Upper lobe of left lung (tissue), 4 donors: Measurements from ENCODE around the gene GLUD1.
"Not testable (repeated sequence)": the region's sequence is repeated elsewhere in the genome, so short reads cannot be mapped to it uniquely, and the experiment has no call there.

Experiments used
- POLR2A ChIP-seq, 4 donors: fragments of 450-650 bp; IDR thresholded peaks; one replicate each; pipeline ENCODE4 v1.5.1; 2016 to 2017; ENCODE audit warnings: antibody characterized with exemption in 4 of 4, mild to moderate bottlenecking in 2 of 4
- POLR2AphosphoS5 ChIP-seq, 2 donors: sonication (generic); formaldehyde crosslinking; IDR thresholded peaks; one replicate each; pipeline ENCODE4 v1.5.1; 2017; ENCODE audit warnings: antibody characterized with exemption in 2 of 2
- TF ChIP-seq, protein P1 (sequence below), 6 experiments: fragments of 450-650 bp in 4 of 6; fragments of 200-600 bp in 2 of 6; sonication (generic) in 2 of 6; IDR thresholded peaks; one replicate each; pipeline ENCODE4 v1.5.1; 2016 to 2019; ENCODE audit warnings: antibody characterized with exemption in 6 of 6

DNA sequence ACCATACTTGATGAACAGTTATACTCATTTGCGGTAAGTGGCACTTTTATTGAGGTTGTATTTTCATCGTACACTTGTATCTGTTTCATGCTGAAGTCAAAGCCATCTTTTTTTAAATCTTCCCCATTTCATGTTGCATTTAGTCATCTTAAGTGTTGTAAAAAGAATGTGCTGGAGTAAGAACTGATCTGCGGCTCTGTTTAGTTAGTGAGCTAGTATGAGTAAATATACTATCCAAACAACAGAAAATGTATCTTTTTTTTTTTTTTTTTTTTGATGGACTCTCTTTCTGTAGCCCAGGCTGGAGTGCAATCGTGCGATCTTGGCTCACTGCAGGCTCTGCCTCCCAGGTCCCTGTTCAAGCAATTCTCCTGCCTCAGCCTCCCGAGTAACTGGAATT, 87.0 kb downstream of the GLUD1 start:
- not testable (repeated sequence) for TF ChIP-seq POLR2A, POLR2AphosphoS5 (IDR thresholded peaks at IDR 0.05)
- TF ChIP-seq, protein P1, sequence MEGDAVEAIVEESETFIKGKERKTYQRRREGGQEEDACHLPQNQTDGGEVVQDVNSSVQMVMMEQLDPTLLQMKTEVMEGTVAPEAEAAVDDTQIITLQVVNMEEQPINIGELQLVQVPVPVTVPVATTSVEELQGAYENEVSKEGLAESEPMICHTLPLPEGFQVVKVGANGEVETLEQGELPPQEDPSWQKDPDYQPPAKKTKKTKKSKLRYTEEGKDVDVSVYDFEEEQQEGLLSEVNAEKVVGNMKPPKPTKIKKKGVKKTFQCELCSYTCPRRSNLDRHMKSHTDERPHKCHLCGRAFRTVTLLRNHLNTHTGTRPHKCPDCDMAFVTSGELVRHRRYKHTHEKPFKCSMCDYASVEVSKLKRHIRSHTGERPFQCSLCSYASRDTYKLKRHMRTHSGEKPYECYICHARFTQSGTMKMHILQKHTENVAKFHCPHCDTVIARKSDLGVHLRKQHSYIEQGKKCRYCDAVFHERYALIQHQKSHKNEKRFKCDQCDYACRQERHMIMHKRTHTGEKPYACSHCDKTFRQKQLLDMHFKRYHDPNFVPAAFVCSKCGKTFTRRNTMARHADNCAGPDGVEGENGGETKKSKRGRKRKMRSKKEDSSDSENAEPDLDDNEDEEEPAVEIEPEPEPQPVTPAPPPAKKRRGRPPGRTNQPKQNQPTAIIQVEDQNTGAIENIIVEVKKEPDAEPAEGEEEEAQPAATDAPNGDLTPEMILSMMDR (IDR thresholded peaks at IDR 0.05) = not testable (repeated sequence)
